H9 (cell line): Measurements from ENCODE around the gene SMARCA1. TPM values are rescaled to one million over a fixed set of nuclear protein-coding genes. Genes with fewer than 3 reads are reported as not detected.

ENCODE experiments used
- DNase-seq: peaks from one replicate; pipeline ENCODE4 v3.0.0-alpha.2; 2017
- H2AFZ ChIP-seq: one replicate; pipeline ENCODE4 v1.6.1; 2013; ENCODE audit warnings: mild to moderate bottlenecking, low read length, control low read depth, moderate library complexity
- H2AK5ac ChIP-seq: 2 replicates; pipeline ENCODE4 v1.6.1; 2013; ENCODE audit warnings: low read length, control low read depth, mixed read lengths; ENCODE audit not compliant: insufficient read length
- H2BK120ac ChIP-seq: one replicate; pipeline ENCODE4 v1.6.1; 2013; ENCODE audit warnings: low read depth, mild to moderate bottlenecking, low read length, control low read depth, inconsistent platforms; ENCODE audit not compliant: poor library complexity, severe bottlenecking
- H2BK12ac ChIP-seq: 2 replicates; pipeline ENCODE4 v1.6.1; 2013; ENCODE audit warnings: low read length, control low read depth, mixed read lengths, low read depth; ENCODE audit not compliant: insufficient read length
- H2BK15ac ChIP-seq: 2 replicates; pipeline ENCODE4 v1.6.1; 2013; ENCODE audit warnings: low read depth, low read length, control low read depth
- H2BK20ac ChIP-seq: one replicate; pipeline ENCODE4 v1.6.1; 2013; ENCODE audit warnings: low read depth, mild to moderate bottlenecking, low read length, control low read depth, inconsistent platforms; ENCODE audit not compliant: poor library complexity, severe bottlenecking
- H2BK5ac ChIP-seq: 2 replicates; pipeline ENCODE4 v1.6.1; 2013; ENCODE audit warnings: low read length, control low read depth, mixed read lengths; ENCODE audit not compliant: insufficient read length
- H3K14ac ChIP-seq: 2 replicates; pipeline ENCODE4 v1.6.1; 2013; ENCODE audit warnings: low read length, control low read depth; ENCODE audit not compliant: insufficient read depth
- H3K18ac ChIP-seq: 2 replicates; pipeline ENCODE4 v1.6.1; 2013; ENCODE audit warnings: low read depth, mild to moderate bottlenecking, mixed read lengths, low read length, control low read depth; ENCODE audit not compliant: insufficient read length
- H3K23ac ChIP-seq: 2 replicates; pipeline ENCODE4 v1.6.1; 2013; ENCODE audit warnings: low read length, control low read depth, mixed read lengths, low read depth; ENCODE audit not compliant: insufficient read length
- H3K23me2 ChIP-seq: 2 replicates; pipeline ENCODE4 v1.6.1; 2013; ENCODE audit warnings: low read depth, mild to moderate bottlenecking, mixed read lengths, low read length, control low read depth; ENCODE audit not compliant: insufficient read length, poor library complexity, severe bottlenecking
- H3K27ac ChIP-seq: 2 replicates; pipeline ENCODE4 v1.5.1; 2013; ENCODE audit warnings: low read length, control low read depth, mixed read lengths, low read depth; ENCODE audit not compliant: insufficient read length
- H3K27me3 ChIP-seq: 2 replicates; pipeline ENCODE4 v1.6.1; 2013; ENCODE audit warnings: low read length, control low read depth, inconsistent platforms; ENCODE audit not compliant: insufficient read depth
- H3K4ac ChIP-seq: 2 replicates; pipeline ENCODE4 v1.6.1; 2013; ENCODE audit warnings: low read depth, mild to moderate bottlenecking, control low read depth, inconsistent platforms, low read length, moderate library complexity
- H3K4me1 ChIP-seq: 2 replicates; pipeline ENCODE4 v1.6.1; 2013; ENCODE audit warnings: low read length, control low read depth, inconsistent platforms; ENCODE audit not compliant: insufficient read depth
- H3K4me2 ChIP-seq: 2 replicates; pipeline ENCODE4 v1.6.1; 2013; ENCODE audit warnings: low read length, control low read depth, mixed read lengths; ENCODE audit not compliant: insufficient read length, insufficient read depth
- H3K56ac ChIP-seq: 2 replicates; pipeline ENCODE4 v1.6.1; 2013; ENCODE audit warnings: low read depth, mild to moderate bottlenecking, mixed read lengths, low read length, control low read depth; ENCODE audit not compliant: insufficient read length
- H3K79me1 ChIP-seq: 2 replicates; pipeline ENCODE4 v1.6.1; 2013; ENCODE audit warnings: low read depth, mild to moderate bottlenecking, moderate library complexity, low read length, control low read depth, inconsistent platforms; ENCODE audit not compliant: insufficient read depth, poor library complexity, severe bottlenecking
- H3K79me2 ChIP-seq: 2 replicates; pipeline ENCODE4 v1.6.1; 2013; ENCODE audit warnings: low read length, control low read depth, inconsistent platforms; ENCODE audit not compliant: insufficient read depth
- H3K9ac ChIP-seq: 2 replicates; pipeline ENCODE4 v1.6.1; 2013; ENCODE audit warnings: low read length, control low read depth, mixed read lengths; ENCODE audit not compliant: insufficient read length; ENCODE audit errors: extremely low read depth
- H3K9me3 ChIP-seq: one replicate; pipeline ENCODE4 v1.6.1; 2013; ENCODE audit warnings: low read depth, low read length, inconsistent platforms; ENCODE audit not compliant: control insufficient read depth
- H3T11ph ChIP-seq: one replicate; pipeline ENCODE4 v1.6.1; 2013; ENCODE audit warnings: mild to moderate bottlenecking, low read length, control low read depth, inconsistent platforms
- H4K20me1 ChIP-seq: one replicate; pipeline ENCODE4 v1.6.1; 2013; ENCODE audit not compliant: control insufficient read depth, insufficient read length, insufficient read depth
- H4K5ac ChIP-seq: 2 replicates; pipeline ENCODE4 v1.6.1; 2013; ENCODE audit warnings: low read depth, mild to moderate bottlenecking, mixed read lengths, low read length, control low read depth; ENCODE audit not compliant: insufficient read length
- H4K8ac ChIP-seq: replicated peaks from 2 replicates; pipeline ENCODE4 v1.6.1; 2013; ENCODE audit warnings: low read length, control low read depth, mixed read lengths, low read depth; ENCODE audit not compliant: insufficient read length
- H4K91ac ChIP-seq: 2 replicates; pipeline ENCODE4 v1.6.1; 2013; ENCODE audit warnings: low read depth, mild to moderate bottlenecking, moderate library complexity, mixed read lengths, low read length, control low read depth; ENCODE audit not compliant: insufficient read length
- H3K27ac Mint-ChIP-seq, 3 experiments: 2 replicates in 2 of 3; 3 replicates in 1 of 3; pipeline ENCODE4 v1.8.0; 2020 to 2021; ENCODE audit warnings: mixed read lengths in 3 of 3, mild to moderate bottlenecking in 1 of 3, moderate library complexity in 1 of 3
- H3K27me3 Mint-ChIP-seq: 2 replicates; pipeline ENCODE4 v1.8.0; 2021; ENCODE audit warnings: low read depth, mild to moderate bottlenecking, moderate library complexity, mixed read lengths
- H3K36me3 Mint-ChIP-seq, 3 experiments: 2 replicates in 2 of 3; 3 replicates in 1 of 3; pipeline ENCODE4 v1.8.0; 2020 to 2021; ENCODE audit warnings: low read depth in 3 of 3, mixed read lengths in 3 of 3; ENCODE audit not compliant: insufficient read depth in 1 of 3
- H3K4me1 Mint-ChIP-seq, 2 experiments: 2 replicates each; pipeline ENCODE4 v1.8.0; 2020; ENCODE audit warnings: mixed read lengths in 2 of 2
- H3K4me3 Mint-ChIP-seq, 2 experiments: 2 replicates in 1 of 2; 3 replicates in 1 of 2; pipeline ENCODE4 v1.8.0; 2020 to 2021; ENCODE audit warnings: mild to moderate bottlenecking in 2 of 2, mixed read lengths in 2 of 2, moderate library complexity in 1 of 2
- H3K9me3 Mint-ChIP-seq, 2 experiments: 2 replicates in 1 of 2; 3 replicates in 1 of 2; pipeline ENCODE4 v1.8.0; 2020; ENCODE audit warnings: mild to moderate bottlenecking in 2 of 2, mixed read lengths in 2 of 2, moderate library complexity in 1 of 2
- CTCF ChIP-seq: fragments of 200-600 bp; sonication (generic); conservative IDR thresholded peaks from 3 replicates; pipeline ENCODE4 v1.8.0; 2021; ENCODE audit warnings: antibody characterized with exemption, mild to moderate bottlenecking
- WGBS: extraction: QIAGEN DNeasy Blood & Tissue Kit; methylation state at CpG from one replicate; pipeline ENCODE4 v1.1.7; 2013; ENCODE audit warnings: missing lambda C conversion rate, low lambda C conversion rate, mixed read lengths; ENCODE audit not compliant: insufficient read length; ENCODE audit errors: extremely low coverage; 5-methylcytosine and 5-hydroxymethylcytosine counted together
- total RNA-seq: library from RNA; stranded (reverse); gene quantifications from 2 replicates; pipeline ENCODE4 v1.2.1, GENCODE V29; 2021

SMARCA1 gene
- total RNA-seq, 1 experiment from 2014 or later = 105 TPM

GRCh38 chrX:129403974-129404669 is 119.2 kb downstream of the SMARCA1 start:
- no peak overlapping the region for H2AFZ ChIP-seq
- no peaks in the 10 kb centered on the region for H3K79me2 ChIP-seq
- no peaks in the 10 kb centered on the region for H3K79me1 ChIP-seq
- H3K27me3 ChIP-seq = no peaks in the 10 kb centered on the region
- H3K27ac ChIP-seq = no peak overlapping the region
- no peak overlapping the region for H2BK120ac ChIP-seq
- peaks cover 12 to 13% of the 10 kb centered on the region in 2 experiments for H3K4me1 Mint-ChIP-seq
- no peaks in the 10 kb centered on the region for H3K23me2 ChIP-seq
- H3K4me2 ChIP-seq = no peak overlapping the region
- H4K8ac ChIP-seq = no peak overlapping the region
- no CpG with 5 or more reads among the region's 2 CpGs for WGBS
- H3K27ac Mint-ChIP-seq = no peak overlapping the region
- H3K36me3 Mint-ChIP-seq = no peaks in the 10 kb centered on the region
- H3T11ph ChIP-seq = no peak overlapping the region
- H2BK15ac ChIP-seq = no peak overlapping the region
- no peak for TF ChIP-seq CTCF
- no peaks in the 10 kb centered on the region for H3K9me3 ChIP-seq
- no peaks in the 10 kb centered on the region for H4K20me1 ChIP-seq
- H2BK5ac ChIP-seq = no peak overlapping the region
- no peak overlapping the region for H3K4ac ChIP-seq
- H3K9me3 Mint-ChIP-seq = peaks cover 0 to 2% of the 10 kb centered on the region in 2 experiments; a peak in 2 of 5 replicates
- no peaks in the 10 kb centered on the region for H3K27me3 Mint-ChIP-seq
- H2BK12ac ChIP-seq = no peak overlapping the region
- H3K14ac ChIP-seq = no peak overlapping the region
- no peak overlapping the region for H3K18ac ChIP-seq
- H2BK20ac ChIP-seq = no peak overlapping the region
- H3K56ac ChIP-seq = no peak overlapping the region
- H3K23ac ChIP-seq = no peak overlapping the region
- DNase-seq = no peak
- no peak overlapping the region for H4K5ac ChIP-seq
- H3K4me1 ChIP-seq = no peaks in the 10 kb centered on the region; the same call in 1 of the 2 replicates
- no peak overlapping the region for H4K91ac ChIP-seq
- H3K9ac ChIP-seq = no peak overlapping the region
- no peak overlapping the region for H2AK5ac ChIP-seq
- H3K4me3 Mint-ChIP-seq = no peak overlapping the region

Other genes starting within 250 kb of the SMARCA1 start
- 30.1 and 31.4 TPM in 2 replicates for gene OCRL, start 16.8 kb upstream of the SMARCA1 start, total RNA-seq
- gene APLN, start 131.5 kb upstream of the SMARCA1 start, total RNA-seq = 0.18 and 0.24 TPM in 2 replicates
- 0.11 TPM in 1 of 2 replicates, not detected in the other for gene XPNPEP2, start 215.5 kb upstream of the SMARCA1 start, total RNA-seq